ENCODE results near the gene LYVE1.

Gene LYVE1

GRCh38 chr11:10519630-10520029 is 48.8 kb downstream of the LYVE1 start:
- no peak for DNase-seq

- DNase-seq = no peak
Observed at GRCh38 chr11:10518891-10519290, 49.6 kb downstream of the LYVE1 start.

DNA sequence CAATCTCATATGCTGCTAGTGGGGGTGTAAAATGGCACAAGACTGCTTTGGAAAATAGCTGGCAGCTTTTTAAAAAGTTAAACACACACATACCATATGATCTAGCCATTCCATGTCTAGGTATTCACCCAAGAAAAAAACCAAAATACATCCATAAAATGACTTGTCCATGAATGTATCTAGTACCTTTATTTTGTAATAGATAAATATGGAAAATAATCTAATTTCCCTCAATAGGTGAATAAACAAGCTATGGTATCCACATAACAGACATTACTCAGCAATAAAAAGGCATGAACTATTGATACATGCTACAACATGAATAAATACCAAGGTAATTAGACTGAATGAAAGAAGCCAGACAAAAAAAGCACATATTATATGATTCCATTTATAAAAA is 50.3 kb downstream of the LYVE1 start:
- DNase-seq = no peak

- DNase-seq = no peak
Observed at GRCh38 chr11:10515418-10515817, 53.0 kb downstream of the LYVE1 start.

DNA sequence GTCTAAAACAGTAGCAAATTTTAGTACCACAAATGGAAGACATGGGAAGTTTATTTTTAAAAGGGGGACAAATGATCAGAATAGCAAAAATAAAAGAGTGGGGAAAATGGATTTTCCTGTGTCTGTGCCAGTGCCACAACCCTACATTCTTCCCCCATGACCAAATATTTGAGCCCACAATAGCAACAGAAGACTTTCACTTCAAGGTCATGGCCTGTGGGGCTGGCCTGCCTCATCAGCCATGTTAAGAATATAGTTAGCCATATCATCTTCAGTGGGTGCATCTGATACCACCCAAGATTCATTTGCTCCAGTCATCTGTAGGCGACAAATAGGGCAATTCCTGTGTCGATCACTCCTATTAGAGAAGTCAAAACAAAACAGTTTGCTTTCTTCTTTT is 53.8 kb downstream of the LYVE1 start:
- DNase-seq = no peak

DNA sequence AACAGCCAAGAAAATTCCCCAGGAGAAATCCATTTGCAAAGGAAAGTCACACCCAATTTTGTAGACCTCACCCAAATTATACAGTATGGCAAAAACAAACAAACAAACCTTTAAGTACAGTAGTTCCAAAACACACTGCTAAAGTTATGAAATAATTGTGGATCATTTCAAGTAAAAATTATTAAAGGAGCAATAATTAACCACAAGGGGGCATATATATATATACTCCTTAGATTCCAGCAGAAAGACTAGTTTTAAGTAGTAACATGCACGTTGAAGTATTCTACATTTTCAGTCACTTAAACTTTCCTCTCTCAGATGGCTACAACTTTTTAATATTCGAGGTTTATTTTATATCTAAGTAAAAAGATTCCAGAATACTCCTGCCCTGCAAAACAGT is 54.3 kb downstream of the LYVE1 start:
- no peak for DNase-seq

DNA sequence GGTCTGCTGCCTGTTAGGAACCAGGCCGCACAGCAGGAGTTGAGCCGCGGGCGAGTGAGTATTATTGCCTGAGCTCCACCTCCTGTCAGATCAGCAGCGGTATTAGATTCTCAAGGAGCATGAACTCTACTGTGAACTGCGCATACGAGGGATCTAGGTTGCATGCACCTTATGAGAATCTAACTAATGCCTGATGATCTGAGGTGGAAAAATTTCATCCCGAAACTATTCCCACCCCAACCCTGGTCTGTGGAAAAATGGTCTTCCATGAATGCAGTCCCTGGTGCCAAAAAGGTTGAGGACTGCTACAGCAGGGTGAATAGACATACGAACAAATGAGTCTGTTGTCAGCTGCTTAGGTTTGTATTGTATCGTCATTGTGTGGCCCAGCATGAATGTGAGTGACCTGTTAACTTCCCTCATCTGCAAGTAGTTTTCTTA is 57.3 kb downstream of the LYVE1 start:
- no peak for DNase-seq

Data from DMS79 treated with DMSO at 0.1 percent for 48 hours (cell line).